ENCODE measurements around the gene MRPS6. TPM values are rescaled to one million over a fixed set of nuclear protein-coding genes. Genes with fewer than 3 reads are reported as not detected.

MRPS6 gene
- total RNA-seq, 4 donors from 2014 or later, result 39.3 to 56.7 (median 45.8) TPM

DNA sequence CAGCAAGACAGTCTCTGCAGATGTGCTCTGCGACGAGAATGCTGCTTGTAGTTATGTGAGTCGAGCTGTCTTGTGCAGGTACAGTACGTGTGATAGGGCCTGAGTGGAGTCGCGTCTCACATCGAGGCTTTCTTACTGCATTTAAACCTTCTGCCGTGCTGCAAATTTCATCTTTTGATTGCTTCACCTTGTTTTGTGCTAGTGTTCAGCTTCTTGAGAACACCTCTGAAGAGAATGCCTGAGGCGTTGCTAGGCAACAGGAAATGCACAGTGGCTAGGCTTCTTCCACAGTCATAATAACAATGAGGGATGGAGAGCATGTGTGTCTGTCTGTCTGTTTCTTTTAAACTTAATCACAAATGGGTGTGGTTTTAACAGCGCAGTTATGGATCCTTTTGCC, 52.9 kb downstream of the MRPS6 start:
- no peak for TF ChIP-seq POLR2A (IDR thresholded peaks at IDR 0.05)
- TF ChIP-seq, protein P1, sequence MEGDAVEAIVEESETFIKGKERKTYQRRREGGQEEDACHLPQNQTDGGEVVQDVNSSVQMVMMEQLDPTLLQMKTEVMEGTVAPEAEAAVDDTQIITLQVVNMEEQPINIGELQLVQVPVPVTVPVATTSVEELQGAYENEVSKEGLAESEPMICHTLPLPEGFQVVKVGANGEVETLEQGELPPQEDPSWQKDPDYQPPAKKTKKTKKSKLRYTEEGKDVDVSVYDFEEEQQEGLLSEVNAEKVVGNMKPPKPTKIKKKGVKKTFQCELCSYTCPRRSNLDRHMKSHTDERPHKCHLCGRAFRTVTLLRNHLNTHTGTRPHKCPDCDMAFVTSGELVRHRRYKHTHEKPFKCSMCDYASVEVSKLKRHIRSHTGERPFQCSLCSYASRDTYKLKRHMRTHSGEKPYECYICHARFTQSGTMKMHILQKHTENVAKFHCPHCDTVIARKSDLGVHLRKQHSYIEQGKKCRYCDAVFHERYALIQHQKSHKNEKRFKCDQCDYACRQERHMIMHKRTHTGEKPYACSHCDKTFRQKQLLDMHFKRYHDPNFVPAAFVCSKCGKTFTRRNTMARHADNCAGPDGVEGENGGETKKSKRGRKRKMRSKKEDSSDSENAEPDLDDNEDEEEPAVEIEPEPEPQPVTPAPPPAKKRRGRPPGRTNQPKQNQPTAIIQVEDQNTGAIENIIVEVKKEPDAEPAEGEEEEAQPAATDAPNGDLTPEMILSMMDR (IDR thresholded peaks at IDR 0.05), result no peak
- no peak for TF ChIP-seq POLR2AphosphoS5 (IDR thresholded peaks at IDR 0.05)
- TF ChIP-seq EP300 (IDR thresholded peaks at IDR 0.05), result no peak
- Histone ChIP-seq H3K4me1 (peaks cover 44% of the 10 kb centered on the region), H3K4me3 (no peak overlapping the region), H3K36me3 (peaks cover 12% of the 10 kb centered on the region), H3K9me3 (no peaks in the 10 kb centered on the region), H3K27me3 (no peaks in the 10 kb centered on the region), H3K27ac (no peak overlapping the region)
- WGBS, result 86% methylated on average over 10 of the region's 10 CpGs
- DNase-seq (ENCODE audit: low spot score in 2 of 2), result no peak

DNA sequence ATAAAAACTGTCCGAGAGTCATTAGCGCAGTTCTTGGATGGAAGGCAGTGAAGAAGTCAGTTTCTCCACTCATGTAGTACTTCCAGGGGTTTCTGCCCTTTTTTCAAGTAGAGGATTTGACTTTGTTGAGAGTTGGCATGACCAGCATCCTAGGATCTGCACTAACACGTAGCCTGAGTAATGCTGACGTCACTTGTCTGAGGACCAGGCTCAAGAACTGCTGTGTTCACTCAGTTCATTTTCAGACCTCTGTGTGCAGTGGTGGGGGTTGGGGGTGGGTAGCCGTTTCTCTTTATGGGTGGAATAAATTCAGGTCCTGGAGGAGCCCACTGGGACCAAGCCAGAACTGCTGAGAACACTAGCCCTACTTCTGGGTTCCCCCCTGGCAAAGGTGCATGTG, 53.3 kb downstream of the MRPS6 start:
- TF ChIP-seq, protein P1 (IDR thresholded peaks at IDR 0.05), result no peak
- TF ChIP-seq EP300 (IDR thresholded peaks at IDR 0.05) (no peak), POLR2AphosphoS5 (IDR thresholded peaks at IDR 0.05) (no peak), POLR2A (IDR thresholded peaks at IDR 0.05) (no peak)
- Histone ChIP-seq H3K4me3 (no peak overlapping the region), H3K27me3 (no peaks in the 10 kb centered on the region), H3K9me3 (no peaks in the 10 kb centered on the region), H3K4me1 (peaks cover 47% of the 10 kb centered on the region), H3K36me3 (peaks cover 12% of the 10 kb centered on the region), H3K27ac (no peak overlapping the region)
- DNase-seq (ENCODE audit: low spot score in 2 of 2), result no peak
- 55% methylated on average over 5 of the region's 5 CpGs for WGBS

DNA sequence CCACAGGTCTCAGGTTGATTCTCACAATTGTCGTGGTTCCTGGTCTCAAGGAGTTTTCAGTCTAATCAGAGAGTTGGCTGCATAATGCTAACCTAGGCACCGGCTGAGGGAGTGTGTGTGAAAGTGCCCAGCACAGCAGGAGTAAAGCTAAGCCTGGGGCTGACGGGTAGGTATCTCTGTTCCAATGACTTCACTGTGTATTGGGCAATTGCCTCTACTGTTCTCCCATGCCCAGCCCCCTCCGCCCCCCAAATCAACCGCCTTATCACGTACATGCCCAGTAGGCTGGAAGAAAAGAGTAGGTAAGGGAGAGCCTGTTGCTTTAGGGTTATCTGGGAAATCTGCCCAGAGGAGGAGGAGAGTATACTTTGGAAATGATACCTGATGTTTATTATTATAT, 54.7 kb downstream of the MRPS6 start:
- no peak overlapping the region for H3K27ac ChIP-seq
- H3K9me3 ChIP-seq, result no peaks in the 10 kb centered on the region
- H3K4me1 ChIP-seq, result peaks cover 50% of the 10 kb centered on the region
- no peak for DNase-seq (ENCODE audit: low spot score in 2 of 2)
- 47% methylated on average over 6 of the region's 6 CpGs for WGBS
- H3K27me3 ChIP-seq, result no peaks in the 10 kb centered on the region
- TF ChIP-seq, protein P1 (IDR thresholded peaks at IDR 0.05), result no peak
- TF ChIP-seq POLR2A (IDR thresholded peaks at IDR 0.05) (no peak), POLR2AphosphoS5 (IDR thresholded peaks at IDR 0.05) (no peak), EP300 (IDR thresholded peaks at IDR 0.05) (no peak)
- H3K36me3 ChIP-seq, result peaks cover 12% of the 10 kb centered on the region
- no peak overlapping the region for H3K4me3 ChIP-seq

- Histone ChIP-seq H3K27me3 (no peaks in the 10 kb centered on the region), H3K27ac (peak overlapping the region; percentile 50), H3K36me3 (peaks cover 12% of the 10 kb centered on the region), H3K4me3 (no peak overlapping the region), H3K9me3 (no peaks in the 10 kb centered on the region), H3K4me1 (peaks cover 50% of the 10 kb centered on the region)
- TF ChIP-seq POLR2AphosphoS5 (IDR thresholded peaks at IDR 0.05) (no peak), EP300 (IDR thresholded peaks at IDR 0.05) (no peak), POLR2A (IDR thresholded peaks at IDR 0.05) (no peak)
- TF ChIP-seq, protein P1 (IDR thresholded peaks at IDR 0.05), result no peak
- DNase-seq (ENCODE audit: low spot score in 2 of 2), result no peak
- 46% methylated on average over 3 of the region's 3 CpGs for WGBS
These were observed 55.3 kb downstream of the MRPS6 start for GRCh38 chr21:34128674-34129038.

GRCh38 chr21:34129039-34129891, 55.9 kb downstream of the MRPS6 start:
- Histone ChIP-seq H3K36me3 (peaks cover 12% of the 10 kb centered on the region), H3K4me3 (no peak overlapping the region), H3K27ac (peak overlapping the region; percentile 50), H3K9me3 (no peaks in the 10 kb centered on the region), H3K27me3 (no peaks in the 10 kb centered on the region), H3K4me1 (peaks cover 50% of the 10 kb centered on the region)
- TF ChIP-seq, protein P1 (IDR thresholded peaks at IDR 0.05), result peak in 1 of 2 donors; percentile 27
- TF ChIP-seq EP300 (IDR thresholded peaks at IDR 0.05), result no peak
- DNase-seq (ENCODE audit: low spot score in 2 of 2), result no peak
- 17% methylated on average over 17 of the region's 17 CpGs for WGBS

All from suprapubic skin (tissue), 4 donors.